Thyroid gland (tissue), 4 donors: ENCODE data around the gene CMKLR1. TPM values are rescaled to one million over a fixed set of nuclear protein-coding genes. Genes with fewer than 3 reads are reported as not detected.
A peak's percentile ranks its signal among the peaks of the same experiment; 100 is the strongest.

Experiments
- DNase-seq, 2 donors: peaks; one replicate each; pipeline ENCODE4 v3.0.0-alpha.2; 2019
- H3K27ac ChIP-seq, 3 donors: fragments of 200-600 bp; sonication (generic); 1 replicate in 2 of 3; 2 replicates in 1 of 3; pipeline ENCODE4 v1.5.1; 2016 to 2019; ENCODE audit warnings: mild to moderate bottlenecking in 1 of 3, moderate library complexity in 1 of 3
- H3K27me3 ChIP-seq: fragments of 200-600 bp; sonication (generic); one replicate; pipeline ENCODE4 v1.5.1; 2019
- H3K36me3 ChIP-seq, 2 donors: fragments of 200-600 bp; sonication (generic); one replicate each; pipeline ENCODE4 v1.5.1; 2016 to 2019
- H3K4me1 ChIP-seq, 2 donors: fragments of 200-600 bp; sonication (generic); one replicate each; pipeline ENCODE4 v1.5.1; 2017 to 2019
- H3K4me3 ChIP-seq, 3 donors: fragments of 200-600 bp; sonication (generic); replicated peaks in 1 of 3; 1 replicate in 2 of 3; 2 replicates in 1 of 3; pipeline ENCODE4 v1.5.1; 2016; ENCODE audit warnings: mild to moderate bottlenecking in 1 of 3
- H3K9me3 ChIP-seq: fragments of 200-600 bp; sonication (generic); one replicate; pipeline ENCODE4 v1.5.1; 2017
- CTCF ChIP-seq, 6 experiments: fragments of 200-600 bp in 3 of 6; fragments of 450-650 bp in 3 of 6; sonication (generic) in 3 of 6; IDR thresholded peaks; one replicate each; pipeline ENCODE4 v1.5.1; 2016 to 2019; ENCODE audit warnings: antibody characterized with exemption in 6 of 6, mild to moderate bottlenecking in 2 of 6, inconsistent platforms in 1 of 6, moderate library complexity in 1 of 6
- POLR2A ChIP-seq, 2 donors: fragments of 450-650 bp; IDR thresholded peaks; one replicate each; pipeline ENCODE4 v1.6.1; 2017; ENCODE audit warnings: antibody characterized with exemption in 2 of 2, mild to moderate bottlenecking in 2 of 2, moderate library complexity in 1 of 2
- WGBS, 2 donors: methylation state at CpG; one replicate each; pipeline ENCODE4 v1.1.5; 2017; 5-methylcytosine and 5-hydroxymethylcytosine counted together
- intact Hi-C: fragments of 100-400 bp; cut with DNase I; formaldehyde crosslinking; loops from one replicate; pipeline ENCODE4 v1.15.1; 2023
- total RNA-seq, 4 donors: library from RNA; depleted of rRNA; stranded (reverse); fragments of >200 nt; gene quantifications; one replicate each; pipeline ENCODE4 v1.2.3, GENCODE V29; 2016

CMKLR1 gene
- total RNA-seq, 4 donors from 2014 or later: 6.3 to 15.8 (median 12.2) TPM

GRCh38 chr12:108296945-108297344 is 42.2 kb downstream of the CMKLR1 start:
- no peak overlapping the region for H3K27ac ChIP-seq
- 56 to 61% methylated on average over 3 of the region's 3 CpGs for WGBS, 2 donors
- H3K36me3 ChIP-seq: no peaks in the 10 kb centered on the region
- no peak for DNase-seq
- intact Hi-C loops: no loop called here
- no peaks in the 10 kb centered on the region for H3K9me3 ChIP-seq
- no peak overlapping the region for H3K4me3 ChIP-seq
- H3K27me3 ChIP-seq: no peaks in the 10 kb centered on the region
- TF ChIP-seq CTCF (IDR thresholded peaks at IDR 0.05) (no peak), POLR2A (IDR thresholded peaks at IDR 0.05) (no peak)
- H3K4me1 ChIP-seq: peaks cover 0 to 13% of the 10 kb centered on the region in 2 donors

DNA sequence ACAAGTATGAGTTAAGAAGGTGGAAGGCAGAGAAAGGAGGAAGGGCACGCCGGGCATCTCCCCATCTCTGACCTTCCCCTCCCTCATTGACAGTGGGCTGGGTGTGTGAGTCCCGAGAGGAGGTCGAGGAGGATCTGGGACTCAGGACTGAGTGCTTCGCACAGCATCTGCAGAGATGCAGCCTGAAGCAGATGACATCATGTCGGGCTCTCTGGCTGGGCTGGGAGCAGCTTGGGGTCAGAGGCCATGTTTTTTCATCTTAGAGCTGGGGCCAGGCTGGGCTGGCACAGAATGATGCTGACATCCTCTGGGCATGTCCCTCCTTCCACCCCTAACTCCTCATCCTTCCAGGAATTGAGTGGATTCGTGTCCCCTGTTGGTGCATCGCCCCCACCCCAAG is 43.5 kb downstream of the CMKLR1 start:
- TF ChIP-seq POLR2A (IDR thresholded peaks at IDR 0.05) (no peak), CTCF (IDR thresholded peaks at IDR 0.05) (no peak)
- no peak overlapping the region for H3K27ac ChIP-seq
- peaks cover 0 to 13% of the 10 kb centered on the region in 2 donors for H3K4me1 ChIP-seq
- 47 to 70% methylated on average over 7 to 8 of the region's 8 CpGs for WGBS, 2 donors
- H3K4me3 ChIP-seq: no peak overlapping the region
- DNase-seq: no peak
- H3K36me3 ChIP-seq: no peaks in the 10 kb centered on the region
- no peaks in the 10 kb centered on the region for H3K27me3 ChIP-seq
- intact Hi-C loops: no loop called here
- no peaks in the 10 kb centered on the region for H3K9me3 ChIP-seq

- Histone ChIP-seq H3K27me3 (no peaks in the 10 kb centered on the region), H3K36me3 (no peaks in the 10 kb centered on the region), H3K4me1 (peaks cover 0 to 4% of the 10 kb centered on the region in 2 donors), H3K27ac (peak overlapping the region in 1 of 3 donors; percentile 24), H3K9me3 (no peaks in the 10 kb centered on the region), H3K4me3 (no peak overlapping the region)
- peak in 1 of 2 donors; percentile 10 for DNase-seq
- TF ChIP-seq CTCF (IDR thresholded peaks at IDR 0.05): no peak
- no peak for TF ChIP-seq POLR2A (IDR thresholded peaks at IDR 0.05)
- intact Hi-C loops: no loop called here
- WGBS, 2 donors: 45 to 55% methylated on average over 11 of the region's 11 CpGs
Measured at GRCh38 chr12:108289350-108290161, 49.6 kb downstream of the CMKLR1 start.

DNA sequence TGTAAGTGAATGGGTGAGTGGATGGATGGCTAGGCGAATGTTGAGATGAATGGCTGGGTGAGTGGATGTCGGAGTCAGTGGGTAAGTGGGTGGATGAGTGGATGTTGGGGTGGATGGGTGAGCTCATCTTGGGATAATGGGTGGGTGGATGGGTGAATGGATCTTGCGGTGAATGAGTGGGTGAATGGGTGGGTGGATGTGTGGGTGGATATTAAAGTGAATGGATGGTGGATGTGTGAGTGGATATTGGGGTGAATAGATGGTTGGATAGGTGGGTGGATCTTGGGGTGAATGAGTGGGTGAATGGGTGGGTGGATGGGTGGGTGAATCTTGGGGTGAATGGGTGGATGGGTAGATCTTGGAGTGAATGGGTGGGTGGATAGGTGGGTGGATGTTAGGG is 51.9 kb downstream of the CMKLR1 start:
- 94 to 96% methylated on average over 3 of the region's 3 CpGs for WGBS, 2 donors
- Histone ChIP-seq H3K27ac (no peak overlapping the region), H3K4me3 (no peak overlapping the region), H3K36me3 (no peaks in the 10 kb centered on the region), H3K4me1 (peaks cover 0 to 4% of the 10 kb centered on the region in 2 donors), H3K27me3 (no peaks in the 10 kb centered on the region), H3K9me3 (no peaks in the 10 kb centered on the region)
- TF ChIP-seq POLR2A (IDR thresholded peaks at IDR 0.05): no peak
- TF ChIP-seq CTCF (IDR thresholded peaks at IDR 0.05): no peak
- intact Hi-C loops: no loop called here
- no peak for DNase-seq

DNA sequence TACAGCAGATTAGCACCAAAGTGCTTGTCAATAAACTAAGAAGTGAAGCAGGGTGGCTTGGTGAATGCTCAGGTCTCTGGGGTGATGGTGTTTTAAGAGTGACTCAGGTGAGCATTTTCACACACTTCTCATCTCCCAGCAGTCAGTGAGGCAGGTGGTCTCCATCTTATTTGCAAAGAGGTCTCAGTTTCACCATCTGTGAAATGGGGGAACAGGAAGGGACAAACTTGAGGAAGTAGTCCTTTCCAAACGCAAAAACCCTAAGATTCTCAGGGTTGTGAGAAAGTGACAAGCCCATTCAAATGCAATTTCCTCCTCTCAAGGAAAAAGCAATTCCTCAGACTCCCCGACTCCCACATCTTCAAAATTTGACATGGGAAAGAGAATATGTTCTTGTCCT is 54.1 kb downstream of the CMKLR1 start:
- H3K4me3 ChIP-seq: no peak overlapping the region
- TF ChIP-seq POLR2A (IDR thresholded peaks at IDR 0.05) (no peak), CTCF (IDR thresholded peaks at IDR 0.05) (no peak)
- H3K9me3 ChIP-seq: no peaks in the 10 kb centered on the region
- no peaks in the 10 kb centered on the region for H3K36me3 ChIP-seq
- intact Hi-C loops: no loop called here
- DNase-seq: no peak
- WGBS, 2 donors: 41 to 49% methylated on average over 2 of the region's 2 CpGs
- no peak overlapping the region for H3K27ac ChIP-seq
- H3K4me1 ChIP-seq: peaks cover 0 to 4% of the 10 kb centered on the region in 2 donors
- no peaks in the 10 kb centered on the region for H3K27me3 ChIP-seq
